SHP77 (cell line): ENCODE measurements around the gene MACROD1.
"Not testable (repeated sequence)": the region's sequence is repeated elsewhere in the genome, so short reads cannot be mapped to it uniquely, and the experiment has no call there.

Experiments used
- DNase-seq, 2 experiments: peaks; one replicate each; lab custom pipeline; 2025; lab: John Stamatoyannopoulos, UW

Gene MACROD1

DNA sequence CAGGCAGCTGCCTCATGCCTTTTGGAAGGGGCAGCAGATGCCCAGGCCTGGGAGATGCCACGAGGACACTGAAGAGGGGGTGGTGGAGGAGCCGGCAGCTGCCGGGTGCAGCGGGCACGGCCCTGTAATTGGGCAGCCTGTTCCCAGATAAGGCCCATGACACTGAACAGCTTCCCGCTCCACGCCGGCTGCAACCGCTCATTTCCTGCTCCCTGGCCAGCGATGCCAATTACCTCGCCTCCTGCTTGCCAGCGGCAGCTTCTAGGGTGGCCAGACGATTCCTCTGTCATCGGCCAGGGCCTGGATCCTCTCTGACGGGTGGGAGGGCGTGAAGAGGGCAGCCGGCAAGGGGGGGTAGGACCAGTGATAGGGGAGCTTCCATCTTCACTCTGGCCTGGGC lies 107.4 kb downstream of the MACROD1 start:
- DNase-seq, result no peak

DNA sequence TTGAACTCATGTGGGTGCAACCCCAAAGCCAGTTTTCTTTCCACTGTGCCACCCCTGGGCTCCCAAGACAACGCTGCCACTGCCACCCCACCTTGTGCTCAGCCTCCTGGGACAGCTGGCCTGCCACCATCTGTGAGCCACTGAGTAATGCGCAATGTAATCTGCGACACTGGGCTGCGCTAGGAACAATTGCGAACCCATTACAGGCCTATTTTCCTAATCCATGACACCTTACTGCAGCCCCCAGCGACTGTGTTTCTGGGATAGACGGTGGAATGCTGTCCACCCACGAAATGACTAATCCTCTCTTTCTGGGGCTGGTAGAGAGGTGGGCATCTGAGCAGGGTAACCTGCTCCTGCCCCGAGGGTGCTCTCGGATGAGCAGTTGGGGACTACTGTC lies 108.0 kb downstream of the MACROD1 start:
- DNase-seq, result no peak

GRCh38 chr11:64056861-64057260 lies 109.1 kb downstream of the MACROD1 start:
- no peak for DNase-seq

DNA sequence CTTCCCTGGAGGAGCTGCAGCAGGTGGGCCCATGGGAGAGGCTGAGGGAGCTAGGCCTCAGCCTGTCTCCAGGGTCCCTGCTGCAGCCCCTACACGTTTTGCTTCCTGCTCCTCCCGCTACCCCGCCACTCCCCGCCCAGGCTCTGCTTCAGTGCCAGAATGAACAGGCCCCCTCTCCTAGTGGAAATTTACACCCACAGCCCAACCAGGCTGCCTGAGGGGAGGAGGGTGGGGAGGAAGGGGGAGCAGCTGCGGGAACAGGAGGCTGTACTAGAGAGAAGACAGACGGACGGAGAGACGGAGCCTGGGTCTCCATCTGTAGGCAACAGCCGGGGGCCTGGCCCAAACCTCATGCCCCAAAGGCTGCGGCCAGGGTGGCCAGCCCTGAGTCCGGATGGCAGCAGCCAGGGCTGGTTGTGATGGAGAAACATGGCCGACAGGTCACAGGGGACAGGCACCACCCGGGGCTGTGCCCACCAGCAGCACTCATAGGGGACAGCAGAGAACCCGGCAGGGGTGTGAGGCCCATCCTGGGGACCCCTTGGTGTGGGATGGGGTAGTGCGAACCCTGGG lies 109.6 kb downstream of the MACROD1 start:
- DNase-seq, result peak in 1 of 2 experiments; percentile 19

DNA sequence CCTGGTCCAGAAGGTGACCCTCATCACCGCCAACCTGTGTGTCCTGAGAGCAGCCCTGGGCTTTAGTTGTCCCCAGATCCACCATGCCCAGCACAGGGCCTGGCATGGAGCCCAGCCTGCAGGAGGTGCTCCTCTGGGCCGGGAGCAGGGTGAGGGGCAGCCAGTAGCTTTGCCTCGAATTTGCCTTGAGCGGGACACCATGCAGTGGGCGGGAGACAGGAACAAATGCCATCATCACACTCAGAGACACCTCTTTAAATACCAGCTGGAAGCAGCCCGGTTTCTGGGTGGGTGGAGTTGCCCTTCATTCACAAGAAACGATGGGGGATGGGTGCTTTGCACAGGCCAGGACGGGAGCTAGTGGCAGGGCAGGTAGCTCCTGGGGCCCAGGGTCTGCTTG lies 110.8 kb downstream of the MACROD1 start:
- peak in 1 of 2 experiments; percentile 17 for DNase-seq

DNA sequence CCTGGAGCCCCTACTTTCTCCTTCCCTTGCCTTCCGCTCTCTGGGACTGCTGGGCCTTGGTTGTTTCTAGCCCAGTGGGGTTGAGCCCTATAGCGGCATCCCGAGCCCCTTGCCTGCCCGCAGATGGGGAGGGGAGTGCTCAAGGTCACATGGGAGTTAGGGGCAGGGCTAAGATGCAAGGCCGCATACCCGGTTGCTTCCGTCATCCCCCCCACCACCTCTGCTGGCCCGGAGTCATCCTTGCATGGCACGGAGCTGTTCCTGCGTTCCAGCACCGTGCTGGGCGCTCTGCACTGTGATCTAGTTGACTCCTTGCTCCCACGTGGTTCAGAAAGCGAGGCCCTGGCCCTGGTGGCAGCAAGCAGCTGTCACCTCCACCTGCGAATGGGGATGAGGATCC lies 112.2 kb downstream of the MACROD1 start:
- no peak for DNase-seq

GRCh38 chr11:64052938-64053622 lies 112.8 kb downstream of the MACROD1 start:
- no peak for DNase-seq

- no peak for DNase-seq
Measured at GRCh38 chr11:64052436-64052835, 113.5 kb downstream of the MACROD1 start.

DNA sequence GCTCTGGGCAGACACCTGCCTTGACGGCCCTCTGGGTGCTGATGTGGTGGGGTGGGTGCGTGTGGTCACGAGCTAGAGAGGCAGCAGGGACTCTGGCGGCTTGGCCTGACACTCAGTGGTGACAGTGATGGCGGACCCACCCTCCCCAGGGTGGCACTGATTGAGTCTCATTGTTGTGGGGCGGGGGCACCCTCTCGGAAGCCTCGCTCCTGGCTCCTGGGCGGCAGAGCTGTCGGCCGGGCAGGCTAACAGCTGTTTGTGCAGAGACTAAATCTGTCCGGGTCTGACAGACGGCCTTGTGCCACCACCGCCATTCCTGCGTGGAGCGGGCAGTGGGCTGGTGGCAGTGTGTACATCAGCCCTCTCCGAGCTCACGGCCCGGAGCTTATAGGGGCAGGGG lies 114.6 kb downstream of the MACROD1 start:
- DNase-seq, result no peak

DNA sequence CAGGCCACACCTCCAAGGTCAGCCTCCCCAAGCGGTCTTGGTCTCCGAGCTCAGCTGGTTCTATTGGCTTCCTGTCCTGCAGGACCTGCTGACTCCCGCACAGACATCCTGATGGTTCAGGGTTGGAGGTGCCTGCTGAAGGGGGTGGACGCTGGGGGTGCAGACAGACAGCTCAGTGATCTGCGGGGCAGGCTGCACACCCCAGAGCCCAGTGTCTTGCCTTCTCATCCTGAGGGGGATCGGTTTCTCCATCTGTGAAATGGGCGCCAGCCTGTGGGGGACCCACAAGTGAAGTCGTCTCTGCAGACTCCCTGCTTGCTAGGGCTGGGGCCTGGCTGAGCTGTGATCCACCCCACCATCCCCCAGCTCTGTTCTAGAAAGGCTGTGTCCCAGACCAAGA lies 116.4 kb downstream of the MACROD1 start:
- no peak for DNase-seq

DNA sequence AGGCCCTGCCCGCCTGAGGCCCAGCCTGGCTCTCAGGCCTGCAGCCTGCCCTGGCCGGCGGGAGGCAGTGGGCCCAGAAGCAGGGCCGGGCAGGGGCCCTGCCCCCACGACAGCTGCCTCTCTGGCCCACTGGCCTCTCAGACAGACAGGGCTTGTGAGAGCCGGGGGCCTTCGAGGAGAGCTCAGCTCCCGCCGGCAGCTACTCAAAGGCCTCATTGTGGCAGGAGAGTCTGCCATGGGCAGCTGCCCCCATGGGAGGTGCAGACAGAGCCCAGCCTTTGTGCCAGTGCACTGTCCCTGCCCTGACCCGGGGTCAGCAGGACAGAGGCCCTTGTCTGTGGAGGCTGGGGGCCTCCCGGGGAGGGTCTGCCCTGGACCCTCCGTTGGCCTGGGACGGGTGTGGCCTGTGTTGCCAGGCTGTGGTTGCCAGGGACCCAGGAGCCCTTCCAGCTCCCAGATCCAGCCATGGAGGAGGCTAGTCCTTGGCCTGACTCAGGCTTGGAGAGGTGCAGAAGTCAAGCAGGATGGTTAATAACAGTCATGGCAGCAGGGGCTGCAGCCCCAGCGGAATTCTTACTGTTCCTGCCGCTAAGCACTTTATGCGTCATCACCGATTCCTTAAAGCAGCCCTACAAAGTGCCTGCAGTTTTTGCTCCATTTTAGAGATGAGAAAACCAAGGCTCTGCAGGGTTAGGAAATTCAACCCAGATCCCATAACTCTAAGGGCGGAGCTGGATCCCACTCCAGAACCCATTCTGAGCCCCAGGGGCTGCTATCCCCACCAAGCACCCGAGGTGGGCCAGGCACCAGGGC lies 117.7 kb downstream of the MACROD1 start:
- peak; percentile 35 to 56 for DNase-seq

- not testable (repeated sequence) for DNase-seq
Measured at GRCh38 chr11:64047373-64047772, 118.5 kb downstream of the MACROD1 start.

- no peak for DNase-seq
Measured at GRCh38 chr11:64045700-64046099, 120.2 kb downstream of the MACROD1 start.

- DNase-seq, result peak; percentile 69 to 78
Measured at GRCh38 chr11:64044730-64045393, 121.1 kb downstream of the MACROD1 start.

GRCh38 chr11:64043545-64043944 lies 122.4 kb downstream of the MACROD1 start:
- DNase-seq, result no peak

- DNase-seq, result no peak
Measured at GRCh38 chr11:64042301-64042700, 123.6 kb downstream of the MACROD1 start.

GRCh38 chr11:64041846-64042245 lies 124.1 kb downstream of the MACROD1 start:
- no peak for DNase-seq

GRCh38 chr11:64040684-64041322 lies 125.1 kb downstream of the MACROD1 start:
- DNase-seq, result no peak

GRCh38 chr11:64039012-64039665 lies 126.8 kb downstream of the MACROD1 start:
- no peak for DNase-seq

- DNase-seq, result no peak
Measured at GRCh38 chr11:64038500-64038899, 127.4 kb downstream of the MACROD1 start.

DNA sequence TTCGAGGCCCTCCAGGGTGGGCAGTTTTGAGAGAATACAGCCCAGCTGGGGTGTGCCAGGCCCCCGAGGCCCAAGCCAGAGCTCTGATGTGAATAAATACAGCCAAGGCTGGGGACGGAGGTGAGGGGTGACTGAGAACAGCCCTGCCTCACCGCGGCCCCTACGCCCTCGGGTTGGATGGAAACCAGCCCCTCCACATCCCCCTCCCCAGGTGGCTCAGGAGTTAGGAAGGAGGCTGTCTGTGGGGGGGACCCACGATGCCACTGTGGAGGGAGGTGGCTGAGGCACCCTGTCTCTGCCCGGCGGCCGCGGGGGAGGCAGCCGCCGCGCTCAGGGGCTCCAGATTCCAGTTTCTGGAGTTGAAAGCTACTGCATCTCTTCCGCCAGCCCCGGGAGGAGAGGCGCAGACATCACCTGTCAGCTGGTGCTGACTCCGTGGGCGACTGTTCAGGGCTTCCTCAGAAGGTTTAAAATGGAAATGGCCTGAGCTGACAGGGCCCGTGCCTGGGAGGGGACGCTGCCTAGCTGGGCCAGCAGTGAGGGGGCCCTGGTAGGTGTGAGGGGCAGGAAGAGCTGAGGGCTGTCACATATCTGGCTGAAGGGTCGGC lies 128.8 kb downstream of the MACROD1 start:
- no peak for DNase-seq
